ENCODE data around the gene GRK7. TPM values are rescaled to one million over a fixed set of nuclear protein-coding genes. Genes with fewer than 3 reads are reported as not detected.
"Not testable (repeated sequence)": the region's sequence is repeated elsewhere in the genome, so short reads cannot be mapped to it uniquely, and the experiment has no call there.

The GRK7 gene
- total RNA-seq, 1 experiment from 2014 or later = not detected

- intact Hi-C loops (cut with micrococcal nuclease; ENCODE audit: unreplicated experiment) = no loop called here
- H3K4me3 Mint-ChIP-seq (ENCODE audit: low read depth, unreplicated experiment) = no peak overlapping the region
- no TSS peak for BruUV-seq (replicated peaks)
Measured at GRCh38 chr3:141796889-141797781, 33.9 kb downstream of the GRK7 start.

GRCh38 chr3:141797819-141798447, 34.7 kb downstream of the GRK7 start:
- no TSS peak for BruUV-seq (replicated peaks)
- Mint-ChIP-seq H3K27me3 (ENCODE audit: unreplicated experiment) (peaks cover 15% of the 10 kb centered on the region), H3K4me1 (ENCODE audit: low read depth, unreplicated experiment) (no peaks in the 10 kb centered on the region), H3K4me3 (ENCODE audit: low read depth, unreplicated experiment) (no peak overlapping the region), H3K27ac (ENCODE audit: unreplicated experiment) (no peak overlapping the region), H3K9me3 (ENCODE audit: low read depth, unreplicated experiment) (no peaks in the 10 kb centered on the region), H3K36me3 (ENCODE audit: insufficient read depth, unreplicated experiment) (no peaks in the 10 kb centered on the region)
- CTCF ChIA-PET = no interaction called here
- intact Hi-C loops (cut with micrococcal nuclease; ENCODE audit: unreplicated experiment) = no loop called here
- TF ChIP-seq CTCF (IDR thresholded peaks at IDR 0.05; ENCODE audit: unreplicated experiment) = no peak
- DNase-seq = no peak

More at GRCh38 chr3:141796889-141797781, 33.9 kb downstream of the GRK7 start:
- DNase-seq = no peak
- Mint-ChIP-seq H3K27ac (ENCODE audit: unreplicated experiment) (no peak overlapping the region), H3K36me3 (ENCODE audit: insufficient read depth, unreplicated experiment) (no peaks in the 10 kb centered on the region), H3K4me1 (ENCODE audit: low read depth, unreplicated experiment) (no peaks in the 10 kb centered on the region), H3K27me3 (ENCODE audit: unreplicated experiment) (peaks cover 15% of the 10 kb centered on the region), H3K9me3 (ENCODE audit: low read depth, unreplicated experiment) (no peaks in the 10 kb centered on the region)
- CTCF ChIA-PET = interaction anchor here (0.6 to 1.6 kb wide), 2 partner anchors 77 to 169 kb away, joined by 3 to 4 read pairs; no protein-coding TSS in a partner anchor
- TF ChIP-seq CTCF (IDR thresholded peaks at IDR 0.05; ENCODE audit: unreplicated experiment) = no peak

DNA sequence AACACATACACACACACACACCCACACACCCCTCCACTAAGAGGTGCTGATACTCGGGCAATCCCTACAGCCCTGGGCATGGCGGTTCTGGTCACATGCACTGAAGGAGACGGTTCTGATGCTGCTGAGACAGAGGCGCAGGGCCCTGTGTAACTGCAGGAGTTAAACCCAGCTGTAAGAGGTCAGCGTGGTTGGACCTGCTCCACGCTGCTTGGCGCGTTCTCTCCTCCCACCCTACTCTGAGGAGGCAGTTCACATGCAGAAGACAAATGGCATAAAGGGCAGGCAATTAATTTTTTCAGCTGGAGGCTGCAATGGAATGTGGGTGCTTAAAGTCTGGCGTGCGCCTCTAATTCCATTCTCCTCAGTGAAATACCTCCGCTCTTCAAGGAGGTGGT, 35.2 kb downstream of the GRK7 start:
- TF ChIP-seq CTCF (IDR thresholded peaks at IDR 0.05; ENCODE audit: unreplicated experiment) = no peak
- no peak overlapping the region for H3K4me3 Mint-ChIP-seq (ENCODE audit: low read depth, unreplicated experiment)
- no peaks in the 10 kb centered on the region for H3K36me3 Mint-ChIP-seq (ENCODE audit: insufficient read depth, unreplicated experiment)
- no TSS peak for BruUV-seq (replicated peaks)
- no peaks in the 10 kb centered on the region for H3K4me1 Mint-ChIP-seq (ENCODE audit: low read depth, unreplicated experiment)
- H3K27ac Mint-ChIP-seq (ENCODE audit: unreplicated experiment) = no peak overlapping the region
- H3K27me3 Mint-ChIP-seq (ENCODE audit: unreplicated experiment) = peaks cover 15% of the 10 kb centered on the region
- no peak for DNase-seq
- intact Hi-C loops (cut with micrococcal nuclease; ENCODE audit: unreplicated experiment) = no loop called here
- H3K9me3 Mint-ChIP-seq (ENCODE audit: low read depth, unreplicated experiment) = no peaks in the 10 kb centered on the region
- CTCF ChIA-PET = no interaction called here

- DNase-seq = no peak
- H3K36me3 Mint-ChIP-seq (ENCODE audit: insufficient read depth, unreplicated experiment) = no peaks in the 10 kb centered on the region
- intact Hi-C loops (cut with micrococcal nuclease; ENCODE audit: unreplicated experiment) = no loop called here
- TF ChIP-seq CTCF (IDR thresholded peaks at IDR 0.05; ENCODE audit: unreplicated experiment) = no peak
- CTCF ChIA-PET = interaction anchor here (1.2 kb wide), 1 partner anchor 12 kb away, joined by 3 read pairs; no protein-coding TSS in a partner anchor
- no peak overlapping the region for H3K4me3 Mint-ChIP-seq (ENCODE audit: low read depth, unreplicated experiment)
- no peak overlapping the region for H3K27ac Mint-ChIP-seq (ENCODE audit: unreplicated experiment)
- no peaks in the 10 kb centered on the region for H3K9me3 Mint-ChIP-seq (ENCODE audit: low read depth, unreplicated experiment)
- no TSS peak for BruUV-seq (replicated peaks)
- H3K4me1 Mint-ChIP-seq (ENCODE audit: low read depth, unreplicated experiment) = no peaks in the 10 kb centered on the region
- no peaks in the 10 kb centered on the region for H3K27me3 Mint-ChIP-seq (ENCODE audit: unreplicated experiment)
Measured at GRCh38 chr3:141802316-141803077, 39.3 kb downstream of the GRK7 start.

GRCh38 chr3:141803538-141803937, 40.3 kb downstream of the GRK7 start:
- BruUV-seq (replicated peaks); H3K9me3 Mint-ChIP-seq (ENCODE audit: low read depth, unreplicated experiment); DNase-seq; H3K36me3 Mint-ChIP-seq (ENCODE audit: insufficient read depth, unreplicated experiment); H3K27ac Mint-ChIP-seq (ENCODE audit: unreplicated experiment); intact Hi-C loops (cut with micrococcal nuclease; ENCODE audit: unreplicated experiment); H3K27me3 Mint-ChIP-seq (ENCODE audit: unreplicated experiment); H3K4me1 Mint-ChIP-seq (ENCODE audit: low read depth, unreplicated experiment); H3K4me3 Mint-ChIP-seq (ENCODE audit: low read depth, unreplicated experiment): not testable (repeated sequence)
- CTCF ChIA-PET = interaction anchor here (0.6 kb wide), 1 partner anchor 14 kb away, joined by 3 read pairs; no protein-coding TSS in a partner anchor

Measured in Calu3 (cell line).